Stimulated activated CD8-positive, alpha-beta memory T cell treated with anti-CD3 and anti-CD28 coated beads, Interleukin-7, amount 100 ng/mL, for 24 hours (primary cell): Measurements from ENCODE around the gene GASK1A.
"Not testable (repeated sequence)": the region's sequence is repeated elsewhere in the genome, so short reads cannot be mapped to it uniquely, and the experiment has no call there.

ENCODE experiments used
- DNase-seq: peaks from one replicate; pipeline ENCODE4 v3.0.0-alpha.2; 2020; ENCODE audit warnings: low read depth

The GASK1A gene

GRCh38 chr3:43063114-43063513, 84.0 kb downstream of the GASK1A start:
- no peak for DNase-seq

GRCh38 chr3:43070670-43071069, 91.6 kb downstream of the GASK1A start:
- DNase-seq, result not testable (repeated sequence)

- no peak for DNase-seq
These were observed 92.3 kb downstream of the GASK1A start for GRCh38 chr3:43071313-43071893.

- DNase-seq, result no peak
These were observed 93.2 kb downstream of the GASK1A start for GRCh38 chr3:43072361-43072760.

- DNase-seq, result no peak
These were observed 94.2 kb downstream of the GASK1A start for GRCh38 chr3:43073116-43073835.

- no peak for DNase-seq
These were observed 94.7 kb downstream of the GASK1A start for GRCh38 chr3:43073836-43074220.

GRCh38 chr3:43074482-43074881, 95.4 kb downstream of the GASK1A start:
- no peak for DNase-seq

GRCh38 chr3:43074901-43075689, 96.0 kb downstream of the GASK1A start:
- no peak for DNase-seq

- DNase-seq, result no peak
These were observed 97.0 kb downstream of the GASK1A start for GRCh38 chr3:43075904-43076661.

GRCh38 chr3:43076857-43077256, 97.7 kb downstream of the GASK1A start:
- no peak for DNase-seq

- no peak for DNase-seq
These were observed 98.2 kb downstream of the GASK1A start for GRCh38 chr3:43077261-43077660.

GRCh38 chr3:43077707-43078106, 98.6 kb downstream of the GASK1A start:
- no peak for DNase-seq

GRCh38 chr3:43079536-43080332, 100.6 kb downstream of the GASK1A start:
- DNase-seq, result no peak

- DNase-seq, result no peak
These were observed 101.8 kb downstream of the GASK1A start for GRCh38 chr3:43080726-43081568.

- DNase-seq, result no peak
These were observed 102.7 kb downstream of the GASK1A start for GRCh38 chr3:43081796-43082195.

- DNase-seq, result no peak
These were observed 103.3 kb downstream of the GASK1A start for GRCh38 chr3:43082457-43082856.

GRCh38 chr3:43086460-43087165, 107.5 kb downstream of the GASK1A start:
- DNase-seq, result no peak

GRCh38 chr3:43087249-43087776, 108.2 kb downstream of the GASK1A start:
- no peak for DNase-seq

GRCh38 chr3:43089081-43089480, 110.0 kb downstream of the GASK1A start:
- DNase-seq, result no peak

GRCh38 chr3:43090238-43090637, 111.1 kb downstream of the GASK1A start:
- DNase-seq, result no peak
